CD4-positive, alpha-beta T cell (primary cell): Measurements from ENCODE around the gene AGBL1. TPM values are rescaled to one million over a fixed set of nuclear protein-coding genes. Genes with fewer than 3 reads are reported as not detected.

Experiments used
- ATAC-seq: fragments of 200-7000 bp; cut with Tn5 transposase; one replicate; pipeline ENCODE4 v1.10.0; 2022; ENCODE audit warnings: mild to moderate bottlenecking; ENCODE audit not compliant: poor library complexity
- CTCF ChIA-PET: fragments of 350-600 bp; sonication (Branson Sonifier 250); formaldehyde crosslinking; loops from one replicate; lab custom pipeline; 2021; ENCODE audit warnings: antibody characterized with exemption, inconsistent platforms; lab: Charles Lee
- POLR2A ChIA-PET: fragments of 350-600 bp; sonication (Branson Sonifier 250); formaldehyde crosslinking; loops from one replicate; lab custom pipeline; 2021; ENCODE audit warnings: antibody characterized with exemption, inconsistent platforms; lab: Charles Lee
- DNase-seq, 14 experiments: peaks; one replicate each; pipeline ENCODE4 v3.0.0-alpha.2; 2013 to 2020; ENCODE audit warnings: mixed read lengths in 2 of 14
- H3K27ac ChIP-seq, 2 donors: one replicate each; pipeline versions ENCODE4 v1.5.1 to v1.7.0; 2013; ENCODE audit warnings: low read length in 2 of 2, low read depth in 1 of 2, mild to moderate bottlenecking in 1 of 2
- H3K27me3 ChIP-seq, 2 experiments: 1 replicate in 1 of 2; 2 replicates in 1 of 2; pipeline versions ENCODE4 v1.6.1 to v1.7.0; 2013; ENCODE audit warnings: low read length in 2 of 2, control low read depth in 1 of 2, mild to moderate bottlenecking in 1 of 2, moderate library complexity in 1 of 2; ENCODE audit not compliant: insufficient read depth in 2 of 2, control insufficient read depth in 1 of 2
- H3K36me3 ChIP-seq: one replicate; pipeline ENCODE4 v1.6.1; 2013; ENCODE audit warnings: low read length, control low read depth; ENCODE audit not compliant: insufficient read depth
- H3K4me1 ChIP-seq: one replicate; pipeline ENCODE4 v1.6.1; 2013; ENCODE audit warnings: low read length, control low read depth; ENCODE audit not compliant: insufficient read depth
- H3K4me3 ChIP-seq: one replicate; pipeline ENCODE4 v1.5.1; 2013; ENCODE audit warnings: mild to moderate bottlenecking, low read length, moderate library complexity
- H3K9me3 ChIP-seq, 2 experiments: 1 replicate in 1 of 2; 2 replicates in 1 of 2; pipeline versions ENCODE4 v1.6.1 to v1.7.0; 2013; ENCODE audit warnings: low read length in 2 of 2, mild to moderate bottlenecking in 2 of 2, control low read depth in 1 of 2, moderate library complexity in 1 of 2; ENCODE audit not compliant: control insufficient read depth in 1 of 2, insufficient read depth in 1 of 2
- H3K27ac Mint-ChIP-seq: one replicate; pipeline ENCODE4 v1.8.0; 2020; ENCODE audit warnings: mixed read lengths
- H3K27me3 Mint-ChIP-seq: one replicate; pipeline ENCODE4 v1.8.0; 2021; ENCODE audit warnings: mixed read lengths
- H3K36me3 Mint-ChIP-seq: one replicate; pipeline ENCODE4 v1.8.0; 2021; ENCODE audit warnings: low read depth, mixed read lengths
- H3K4me1 Mint-ChIP-seq: one replicate; pipeline ENCODE4 v1.8.0; 2021; ENCODE audit warnings: low read depth, mixed read lengths
- H3K4me3 Mint-ChIP-seq: one replicate; pipeline ENCODE4 v1.8.0; 2020; ENCODE audit warnings: mild to moderate bottlenecking, mixed read lengths
- H3K9me3 Mint-ChIP-seq: one replicate; pipeline ENCODE4 v1.8.0; 2020; ENCODE audit warnings: mixed read lengths
- CTCF ChIP-seq: fragments of 200-600 bp; IDR thresholded peaks from one replicate; pipeline ENCODE4 v1.8.0; 2022; ENCODE audit warnings: antibody characterized with exemption, mild to moderate bottlenecking
- intact Hi-C, 2 experiments: fragments of 100-400 bp; cut with DNase I in 1 of 2; cut with micrococcal nuclease in 1 of 2; formaldehyde crosslinking; loops; one replicate each; pipeline versions ENCODE4 v1.15.1 to v1.9.0; 2023 to 2025; cut with DNase I, micrococcal nuclease
- total RNA-seq, 174 experiments: library from RNA in 2 of 174; stranded (reverse) in 2 of 174; gene quantifications; one replicate each; pipeline ENCODE4 v1.2.3 and lab custom pipeline; 2021 to 2026

AGBL1 gene
- total RNA-seq, 2 experiments from 2014 or later: not detected

- Histone ChIP-seq H3K27me3 (no peaks in the 10 kb centered on the region), H3K27ac (no peak overlapping the region), H3K4me3 (no peak overlapping the region), H3K36me3 (no peaks in the 10 kb centered on the region), H3K9me3 (peaks cover 0 to 21% of the 10 kb centered on the region in 2 experiments), H3K4me1 (peaks cover 5% of the 10 kb centered on the region)
- H3K27me3 Mint-ChIP-seq: peaks cover 13% of the 10 kb centered on the region
- intact Hi-C loops: no loop called here
- H3K9me3 Mint-ChIP-seq: peaks cover 7% of the 10 kb centered on the region
- ChIA-PET CTCF (no interaction called here), POLR2A (no interaction called here)
- H3K4me3 Mint-ChIP-seq: no peak overlapping the region
- no peak overlapping the region for H3K27ac Mint-ChIP-seq
- TF ChIP-seq CTCF: no peak
- ATAC-seq: no peak
- H3K36me3 Mint-ChIP-seq: no peaks in the 10 kb centered on the region
- H3K4me1 Mint-ChIP-seq: peaks cover 13% of the 10 kb centered on the region
- DNase-seq: no peak
Measured at GRCh38 chr15:86573476-86573875, 493.8 kb downstream of the AGBL1 start.

GRCh38 chr15:86588413-86588812 lies 508.7 kb downstream of the AGBL1 start:
- CTCF ChIA-PET: no interaction called here
- no peak for DNase-seq
- no peaks in the 10 kb centered on the region for H3K36me3 ChIP-seq
- H3K4me1 Mint-ChIP-seq: no peaks in the 10 kb centered on the region
- no peak overlapping the region for H3K4me3 Mint-ChIP-seq
- H3K4me3 ChIP-seq: no peak overlapping the region
- no peak for ATAC-seq
- no peaks in the 10 kb centered on the region for H3K36me3 Mint-ChIP-seq
- H3K9me3 Mint-ChIP-seq: peaks cover 3% of the 10 kb centered on the region
- intact Hi-C loops: no loop called here
- H3K27me3 ChIP-seq: no peaks in the 10 kb centered on the region
- peaks cover 3 to 4% of the 10 kb centered on the region in 2 experiments for H3K9me3 ChIP-seq
- POLR2A ChIA-PET: no interaction called here
- no peaks in the 10 kb centered on the region for H3K27me3 Mint-ChIP-seq
- TF ChIP-seq CTCF: no peak
- no peak overlapping the region for H3K27ac ChIP-seq
- H3K4me1 ChIP-seq: no peaks in the 10 kb centered on the region
- no peak overlapping the region for H3K27ac Mint-ChIP-seq

GRCh38 chr15:86590461-86590860 lies 510.8 kb downstream of the AGBL1 start:
- Histone ChIP-seq H3K27ac (no peak overlapping the region), H3K4me1 (no peaks in the 10 kb centered on the region), H3K36me3 (no peaks in the 10 kb centered on the region), H3K27me3 (no peaks in the 10 kb centered on the region), H3K9me3 (peaks cover 3 to 4% of the 10 kb centered on the region in 2 experiments), H3K4me3 (no peak overlapping the region)
- H3K4me1 Mint-ChIP-seq: no peaks in the 10 kb centered on the region
- ATAC-seq (no peak), DNase-seq (no peak)
- no peaks in the 10 kb centered on the region for H3K27me3 Mint-ChIP-seq
- H3K27ac Mint-ChIP-seq: no peak overlapping the region
- ChIA-PET CTCF (no interaction called here), POLR2A (no interaction called here)
- TF ChIP-seq CTCF: no peak
- intact Hi-C loops: no loop called here
- H3K4me3 Mint-ChIP-seq: no peak overlapping the region
- H3K9me3 Mint-ChIP-seq: peaks cover 3% of the 10 kb centered on the region
- H3K36me3 Mint-ChIP-seq: no peaks in the 10 kb centered on the region
